Stimulated activated CD4-positive, alpha-beta T cell treated with anti-CD3 and anti-CD28 coated beads, TNF-alpha, amount 100 ng/mL, for 48 hours (primary cell): ENCODE data around the gene PID1.

Experiments
- DNase-seq, 3 donors: peaks; one replicate each; pipeline ENCODE4 v3.0.0-alpha.2; 2020; ENCODE audit warnings: low read depth in 3 of 3

PID1 gene

DNA sequence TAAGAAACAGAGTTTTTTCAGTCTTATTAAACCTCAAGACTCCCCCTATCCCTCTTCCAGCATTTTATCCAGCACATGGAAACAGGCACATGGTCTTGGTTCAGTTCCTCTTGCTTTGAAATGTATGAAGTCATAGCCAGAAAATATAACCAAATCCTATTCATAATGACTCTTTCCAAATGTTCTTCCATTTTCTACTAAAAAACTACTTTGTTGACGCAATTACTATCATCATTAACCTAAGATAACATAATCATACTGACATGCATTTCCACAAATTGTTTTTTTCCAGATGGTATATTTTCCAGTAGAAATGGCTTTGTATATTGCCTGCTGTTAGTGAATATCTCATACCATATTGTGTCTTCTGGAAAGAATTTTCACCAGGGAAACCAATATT lies 261.3 kb downstream of the PID1 start:
- no peak for DNase-seq

DNA sequence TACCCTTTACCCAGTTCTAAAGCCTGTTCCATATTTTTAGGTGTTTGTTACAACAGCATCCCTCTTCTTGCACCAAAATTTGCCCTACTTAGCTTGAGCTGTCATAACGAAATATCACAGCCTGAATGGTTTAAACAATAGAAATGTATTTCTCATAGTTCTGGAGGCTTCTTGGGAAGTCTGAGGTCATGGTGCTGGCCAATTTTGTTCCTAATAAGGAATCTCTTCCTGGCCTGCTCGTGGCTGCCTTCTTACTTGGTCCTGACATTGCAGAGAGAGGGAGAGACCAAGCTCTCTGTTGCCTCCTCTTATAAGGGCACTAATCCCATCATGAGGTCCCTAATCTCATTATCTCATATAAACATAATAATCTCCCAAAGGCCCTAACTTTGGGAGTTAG lies 267.8 kb downstream of the PID1 start:
- no peak for DNase-seq

DNA sequence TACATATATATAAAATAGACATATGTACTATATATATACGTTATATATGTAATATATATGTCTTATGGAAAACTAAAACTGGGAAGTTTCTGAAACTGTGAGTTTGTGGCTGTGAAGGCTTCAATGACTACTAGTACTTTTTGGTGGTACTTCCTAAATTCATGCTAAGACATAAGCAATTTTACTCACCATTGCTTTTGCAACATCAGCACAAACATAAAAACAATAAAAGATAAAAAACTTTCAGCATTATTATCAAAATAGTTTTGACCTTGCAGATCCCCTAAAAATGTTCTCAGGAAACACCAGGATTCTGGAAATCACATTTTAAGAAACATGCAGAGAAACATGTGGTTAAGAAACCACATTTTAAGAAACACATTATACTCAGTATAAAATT lies 269.9 kb downstream of the PID1 start:
- DNase-seq = no peak

DNA sequence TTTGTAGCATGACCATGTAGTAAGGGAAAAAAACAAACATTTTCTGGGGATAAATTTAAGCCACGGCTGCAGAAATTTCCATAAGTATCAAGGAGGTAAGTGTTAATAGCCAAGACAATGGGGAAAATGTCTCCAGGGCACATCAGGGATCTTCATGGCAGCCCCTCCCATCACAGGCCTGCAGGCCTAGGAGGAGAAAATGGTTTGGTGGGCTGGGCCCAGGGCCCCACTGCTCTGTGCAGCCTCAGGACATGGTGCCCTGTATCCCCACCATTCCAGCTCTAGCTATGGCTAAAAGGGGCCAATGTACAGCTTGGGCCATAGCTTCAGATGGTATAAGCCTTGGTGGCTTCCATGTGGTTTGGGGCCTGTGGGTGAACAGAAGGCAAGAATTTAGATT lies 271.8 kb downstream of the PID1 start:
- DNase-seq = no peak

DNA sequence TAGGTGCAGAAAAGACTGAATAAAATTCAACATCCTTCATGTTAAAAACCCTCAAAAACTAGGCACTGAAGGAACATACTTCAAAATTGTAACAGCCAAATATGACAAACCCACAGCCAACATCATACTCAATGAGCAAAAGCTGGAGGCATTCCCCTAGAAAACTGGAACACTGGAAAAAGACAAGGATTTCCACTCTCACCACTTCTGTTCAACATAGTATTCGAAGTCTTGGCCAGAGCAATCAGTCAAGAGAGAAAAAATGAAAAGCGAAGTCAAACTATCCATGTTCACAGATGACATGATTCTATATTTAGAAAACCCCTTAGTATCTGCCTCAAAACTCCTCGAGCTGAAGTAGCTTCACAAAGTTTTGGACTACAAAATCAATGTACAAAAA lies 282.3 kb downstream of the PID1 start:
- DNase-seq = no peak

DNA sequence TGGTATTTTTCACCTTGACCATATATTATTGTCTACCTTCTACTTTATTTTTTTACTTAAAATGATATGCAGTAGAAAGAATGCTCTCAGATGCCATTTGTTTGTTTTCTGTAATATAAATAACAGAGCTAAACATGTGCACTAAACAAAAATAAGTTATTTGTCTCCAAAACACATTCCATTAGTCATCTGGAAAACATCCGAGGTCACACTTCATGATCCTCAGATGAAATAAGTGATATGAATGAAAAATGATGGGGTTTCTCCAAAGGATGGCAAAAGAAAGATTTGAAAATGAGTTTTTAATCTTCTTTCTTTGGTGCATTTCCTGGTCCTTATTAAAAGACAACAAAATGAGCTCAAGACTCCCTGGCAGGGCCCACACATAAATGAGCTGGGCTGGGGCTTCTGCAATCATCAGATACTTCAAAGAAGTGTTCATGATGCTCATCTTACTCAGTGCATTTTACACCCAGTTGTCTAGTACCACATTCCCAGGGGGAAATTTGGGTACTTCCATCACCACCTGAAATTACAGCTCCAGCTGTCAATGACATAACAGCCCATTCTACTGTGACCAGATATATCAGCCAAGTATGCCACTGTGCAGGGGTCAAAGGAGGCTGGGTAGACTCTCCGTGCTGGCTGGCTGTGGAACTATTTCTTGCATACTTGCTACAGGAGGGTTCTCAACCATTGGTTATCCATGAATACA lies 283.5 kb downstream of the PID1 start:
- no peak for DNase-seq

DNA sequence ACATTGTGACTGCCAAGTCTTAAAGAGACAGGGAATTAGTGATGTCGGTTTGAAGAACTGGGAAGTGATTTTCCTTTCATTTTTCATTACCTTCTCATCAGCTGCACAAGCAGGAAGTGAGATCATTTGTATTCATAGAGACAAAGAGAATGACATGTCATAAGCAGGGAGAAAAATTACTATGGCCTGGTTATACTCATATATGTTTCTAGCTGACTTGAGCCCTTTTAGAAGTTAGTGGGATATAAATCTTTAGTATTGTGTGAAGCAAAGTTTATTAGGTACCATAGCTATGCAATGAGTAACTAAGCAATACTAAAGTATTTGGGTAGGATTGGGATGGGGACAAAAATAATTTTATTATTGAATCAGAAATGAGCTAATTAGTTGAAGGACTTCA lies 284.1 kb downstream of the PID1 start:
- no peak for DNase-seq

DNA sequence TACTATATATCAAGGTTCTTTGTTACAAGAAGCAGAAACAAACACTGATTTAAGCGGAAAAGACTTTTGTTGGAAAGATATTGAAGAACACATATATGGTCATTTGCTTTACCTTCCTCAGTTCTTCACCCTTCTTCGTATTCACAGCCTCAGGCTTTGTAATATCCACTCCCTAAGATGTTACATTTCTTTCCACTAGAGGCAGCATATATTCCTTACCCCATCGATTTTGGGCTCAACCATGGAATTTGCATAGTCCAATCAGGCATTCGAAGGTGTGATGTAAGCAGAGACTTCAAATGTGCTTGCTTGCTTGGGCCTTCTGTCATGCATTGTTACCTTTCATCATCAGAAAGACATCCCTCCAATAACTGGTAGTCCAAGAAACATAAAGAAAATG lies 287.4 kb downstream of the PID1 start:
- no peak for DNase-seq

DNA sequence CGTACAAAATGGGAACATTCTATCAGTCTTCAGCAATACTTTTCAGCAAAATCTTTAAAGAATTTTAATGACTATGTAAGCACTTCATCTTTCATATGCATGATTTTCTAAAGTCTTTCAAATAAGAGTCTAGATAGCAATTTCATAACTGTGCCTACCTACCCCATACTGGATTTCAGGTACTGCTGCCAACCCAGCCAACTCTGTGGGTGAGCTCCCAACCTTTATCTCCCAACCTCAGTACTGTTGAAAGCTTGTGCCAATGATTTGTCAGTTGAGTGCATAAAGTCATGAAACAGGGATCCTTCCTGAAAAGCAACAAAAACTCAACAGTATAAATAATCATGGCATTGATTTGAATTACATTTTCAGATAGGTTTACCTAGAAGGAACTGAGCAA lies 296.9 kb downstream of the PID1 start:
- DNase-seq = no peak
